ENCODE measurements around the gene ALCAM.
A peak's percentile ranks its signal among the peaks of the same experiment; 100 is the strongest.
"Not testable (repeated sequence)": the region's sequence is repeated elsewhere in the genome, so short reads cannot be mapped to it uniquely, and the experiment has no call there.

Gene ALCAM

DNA sequence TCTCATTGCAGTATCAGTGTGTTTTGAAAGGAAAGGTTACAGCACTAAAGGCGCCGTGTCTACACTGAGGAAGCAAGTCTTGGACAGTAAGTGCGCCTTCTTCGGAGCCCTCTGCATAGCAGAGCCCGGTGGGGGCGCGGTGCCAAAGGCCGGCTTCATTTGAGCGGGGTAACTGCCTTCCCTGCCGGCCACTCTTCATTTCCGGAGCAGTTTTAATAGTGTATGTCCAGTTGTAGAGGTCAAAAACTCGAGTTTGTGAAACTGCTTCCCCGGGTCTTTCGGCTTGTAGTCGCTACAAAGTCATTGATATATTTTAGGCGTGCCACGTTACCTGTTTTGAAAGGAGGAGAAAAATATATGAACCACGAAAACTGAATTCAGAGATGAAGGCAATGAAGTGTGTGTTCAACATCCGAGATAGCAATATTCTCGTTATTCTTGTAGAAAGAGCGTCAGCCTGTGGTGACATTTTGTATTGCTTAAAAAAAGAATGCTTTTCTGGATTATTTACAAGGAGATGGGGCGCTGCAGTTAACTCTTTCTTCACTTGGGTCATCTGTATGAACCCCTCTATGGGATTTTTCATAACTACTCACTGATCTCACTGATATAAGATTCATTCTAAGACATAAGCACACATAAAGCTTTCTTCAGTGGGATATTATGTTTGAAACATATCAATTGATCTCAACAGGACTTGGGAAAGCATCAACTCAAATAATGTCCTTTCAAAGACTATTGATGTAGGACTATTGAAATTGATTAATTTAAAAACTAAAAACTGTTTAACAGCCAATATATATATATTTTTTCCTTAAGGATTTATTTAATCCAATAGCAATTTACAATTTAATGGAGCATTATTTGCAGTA lies 3.0 kb downstream of the ALCAM start:
- Histone ChIP-seq H3K9me3 (ENCODE audit: control insufficient read depth, insufficient read depth, low read length) (no peaks in the 10 kb centered on the region), H3K27ac (ENCODE audit: low read depth, low read length) (peak overlapping the region; percentile 30), H3K9ac (ENCODE audit: low read depth, low read length) (peak overlapping the region; percentile 48), H3K36me3 (ENCODE audit: control insufficient read depth, insufficient read depth, low read length) (no peaks in the 10 kb centered on the region), H3K4me3 (ENCODE audit: low read depth, low read length) (peak overlapping the region; percentile 76), H3K4me1 (ENCODE audit: control insufficient read depth, insufficient read depth, low read length) (peaks cover 14% of the 10 kb centered on the region), H3K27me3 (ENCODE audit: control insufficient read depth, insufficient read depth, low read length) (peaks cover 35% of the 10 kb centered on the region)

DNA sequence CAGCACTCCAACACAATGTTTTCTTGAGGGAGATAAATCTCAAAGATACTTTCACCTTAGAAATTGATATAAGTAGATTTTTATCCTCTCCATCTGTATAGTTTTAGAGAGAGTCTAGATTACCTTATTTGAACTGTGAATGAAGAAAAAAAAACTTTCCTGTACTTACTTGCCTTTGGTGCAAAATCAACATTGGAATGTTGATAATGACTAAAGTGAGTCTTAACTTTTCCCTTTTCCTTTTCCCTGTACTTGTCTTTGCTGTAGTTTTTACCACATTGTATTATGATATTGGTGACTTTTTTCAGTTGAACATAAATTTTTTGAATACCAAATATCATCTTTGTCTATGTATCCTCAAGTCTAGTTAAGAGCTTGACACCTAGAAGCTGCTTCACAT lies 6.7 kb downstream of the ALCAM start:
- Histone ChIP-seq H3K36me3 (ENCODE audit: control insufficient read depth, insufficient read depth, low read length) (no peaks in the 10 kb centered on the region), H3K4me3 (ENCODE audit: low read depth, low read length) (no peak overlapping the region), H3K9me3 (ENCODE audit: control insufficient read depth, insufficient read depth, low read length) (no peaks in the 10 kb centered on the region), H3K4me1 (ENCODE audit: control insufficient read depth, insufficient read depth, low read length) (peaks cover 9% of the 10 kb centered on the region), H3K9ac (ENCODE audit: low read depth, low read length) (no peak overlapping the region), H3K27ac (ENCODE audit: low read depth, low read length) (no peak overlapping the region), H3K27me3 (ENCODE audit: control insufficient read depth, insufficient read depth, low read length) (peaks cover 19% of the 10 kb centered on the region)

DNA sequence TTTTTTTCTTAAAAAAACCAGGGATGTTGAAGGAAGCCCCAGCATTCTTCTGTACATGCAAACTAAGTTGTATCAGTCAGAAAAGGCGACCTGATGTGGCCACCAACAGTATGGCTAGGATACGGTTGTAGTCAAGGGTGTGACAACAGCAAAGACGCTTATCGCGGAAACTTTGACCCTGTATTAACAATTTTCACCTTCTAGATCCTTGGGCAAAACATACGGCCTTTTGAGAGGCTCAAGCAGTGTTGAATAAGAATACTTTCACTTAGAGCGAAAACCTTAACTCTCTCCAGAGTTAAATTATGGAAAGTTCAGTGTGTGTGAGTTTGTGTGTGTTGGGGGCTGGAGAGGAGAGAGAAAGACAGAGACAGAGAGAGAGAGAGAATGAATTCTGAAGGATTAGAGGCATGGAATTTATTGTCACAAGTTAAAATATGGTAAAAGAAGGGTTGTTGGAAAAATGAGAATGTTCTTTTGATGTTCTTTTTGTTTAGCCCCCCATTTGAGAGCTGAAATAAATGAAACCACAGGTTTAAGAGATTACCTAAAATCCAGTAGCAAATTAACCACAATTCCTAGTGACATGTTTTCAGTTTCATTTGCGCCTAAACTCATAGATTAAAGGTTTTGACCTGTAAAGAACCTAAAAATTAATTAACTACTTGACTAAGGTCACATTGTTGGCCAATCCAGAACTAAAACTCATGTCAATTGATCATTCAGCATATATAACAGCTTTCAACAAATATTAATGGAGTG lies 9.2 kb downstream of the ALCAM start:
- Histone ChIP-seq H3K27ac (ENCODE audit: low read depth, low read length) (no peak overlapping the region), H3K4me1 (ENCODE audit: control insufficient read depth, insufficient read depth, low read length) (peaks cover 7% of the 10 kb centered on the region), H3K36me3 (ENCODE audit: control insufficient read depth, insufficient read depth, low read length) (no peaks in the 10 kb centered on the region), H3K4me3 (ENCODE audit: low read depth, low read length) (no peak overlapping the region), H3K27me3 (ENCODE audit: control insufficient read depth, insufficient read depth, low read length) (no peaks in the 10 kb centered on the region), H3K9ac (ENCODE audit: low read depth, low read length) (no peak overlapping the region), H3K9me3 (ENCODE audit: control insufficient read depth, insufficient read depth, low read length) (no peaks in the 10 kb centered on the region)

DNA sequence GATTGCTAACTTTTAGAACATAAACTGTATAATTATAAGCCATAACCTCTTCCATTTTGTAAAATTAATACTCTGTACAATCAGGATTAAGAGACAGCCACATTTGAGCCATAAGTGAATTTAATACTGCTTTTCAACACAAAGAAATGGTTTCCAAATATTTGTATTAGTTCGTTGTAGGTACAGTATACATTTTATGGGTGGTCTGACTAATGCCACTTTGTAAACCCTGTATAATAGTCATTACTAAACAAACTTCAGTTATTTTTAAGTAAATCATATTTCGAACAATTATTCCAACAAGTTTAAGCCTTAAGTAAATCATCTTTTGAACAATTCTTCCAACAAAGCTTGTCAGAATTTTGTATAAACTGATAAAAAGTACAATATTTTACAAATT lies 11.0 kb downstream of the ALCAM start:
- Histone ChIP-seq H3K36me3 (ENCODE audit: control insufficient read depth, insufficient read depth, low read length) (no peaks in the 10 kb centered on the region), H3K4me3 (ENCODE audit: low read depth, low read length) (no peak overlapping the region), H3K27ac (ENCODE audit: low read depth, low read length) (no peak overlapping the region), H3K4me1 (ENCODE audit: control insufficient read depth, insufficient read depth, low read length) (peaks cover 3% of the 10 kb centered on the region; the same call in 1 of the 2 replicates), H3K9me3 (ENCODE audit: control insufficient read depth, insufficient read depth, low read length) (no peaks in the 10 kb centered on the region), H3K27me3 (ENCODE audit: control insufficient read depth, insufficient read depth, low read length) (no peaks in the 10 kb centered on the region), H3K9ac (ENCODE audit: low read depth, low read length) (no peak overlapping the region)

DNA sequence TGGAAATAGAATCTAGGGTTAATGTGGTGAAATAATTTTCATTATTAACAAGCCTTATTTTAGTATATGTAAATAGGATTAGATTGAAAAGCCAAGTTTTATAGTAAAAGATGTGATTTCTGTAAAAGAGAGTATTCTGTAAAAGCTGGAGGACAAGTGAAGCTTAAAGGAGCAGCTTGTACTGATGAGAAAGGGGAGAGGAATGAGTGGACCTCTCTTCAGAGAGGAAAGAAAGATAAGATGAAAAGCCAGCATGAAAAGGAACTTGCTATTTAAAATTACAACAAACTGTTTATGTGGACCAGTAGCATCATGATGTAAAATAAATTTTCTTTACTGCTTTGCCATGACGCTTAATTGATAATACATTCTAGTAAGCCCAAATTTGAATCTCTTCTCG lies 18.5 kb downstream of the ALCAM start:
- Histone ChIP-seq H3K27ac (ENCODE audit: low read depth, low read length) (no peak overlapping the region), H3K4me1 (ENCODE audit: control insufficient read depth, insufficient read depth, low read length) (no peaks in the 10 kb centered on the region), H3K9me3 (ENCODE audit: control insufficient read depth, insufficient read depth, low read length) (peaks cover 5% of the 10 kb centered on the region)

DNA sequence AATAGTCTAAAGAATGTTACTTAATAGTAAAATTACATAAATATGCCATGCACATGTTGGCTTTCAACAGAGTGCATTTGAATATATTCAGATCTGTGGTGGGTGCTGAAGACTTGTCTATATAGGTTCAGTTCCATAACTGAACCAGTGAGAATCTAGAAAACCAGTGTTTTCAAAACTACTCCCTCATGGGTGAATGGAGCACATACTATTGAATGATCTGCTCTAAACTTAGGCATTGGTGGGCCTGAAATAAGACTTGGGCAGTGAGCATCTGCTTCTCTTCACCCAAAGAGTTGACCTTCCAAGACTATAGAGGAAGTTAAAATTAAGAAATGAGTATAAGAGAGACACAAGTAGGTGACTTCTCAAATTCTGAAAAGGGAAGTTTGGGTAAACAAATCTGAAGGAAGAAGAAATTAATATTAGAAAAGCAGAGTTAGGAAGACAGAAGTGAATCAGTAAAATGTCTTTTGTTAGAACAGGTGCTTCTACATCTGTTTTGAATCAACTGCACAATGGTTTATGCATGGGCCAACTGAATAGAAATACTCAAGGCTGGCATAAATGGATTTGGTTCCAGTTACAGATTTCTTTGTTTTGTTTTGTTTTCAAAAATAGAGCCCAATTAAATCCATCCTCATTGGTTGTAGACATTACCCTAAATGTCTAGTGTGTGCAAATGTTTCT lies 19.3 kb downstream of the ALCAM start:
- no peak overlapping the region for H3K9ac ChIP-seq (ENCODE audit: low read depth, low read length)

More for the DNA sequence above, 18.5 kb downstream of the ALCAM start:
- no peaks in the 10 kb centered on the region for H3K27me3 ChIP-seq (ENCODE audit: control insufficient read depth, insufficient read depth, low read length)
- no peaks in the 10 kb centered on the region for H3K36me3 ChIP-seq (ENCODE audit: control insufficient read depth, insufficient read depth, low read length)
- no peak overlapping the region for H3K9ac ChIP-seq (ENCODE audit: low read depth, low read length)
- H3K4me3 ChIP-seq (ENCODE audit: low read depth, low read length), result no peak overlapping the region

DNA sequence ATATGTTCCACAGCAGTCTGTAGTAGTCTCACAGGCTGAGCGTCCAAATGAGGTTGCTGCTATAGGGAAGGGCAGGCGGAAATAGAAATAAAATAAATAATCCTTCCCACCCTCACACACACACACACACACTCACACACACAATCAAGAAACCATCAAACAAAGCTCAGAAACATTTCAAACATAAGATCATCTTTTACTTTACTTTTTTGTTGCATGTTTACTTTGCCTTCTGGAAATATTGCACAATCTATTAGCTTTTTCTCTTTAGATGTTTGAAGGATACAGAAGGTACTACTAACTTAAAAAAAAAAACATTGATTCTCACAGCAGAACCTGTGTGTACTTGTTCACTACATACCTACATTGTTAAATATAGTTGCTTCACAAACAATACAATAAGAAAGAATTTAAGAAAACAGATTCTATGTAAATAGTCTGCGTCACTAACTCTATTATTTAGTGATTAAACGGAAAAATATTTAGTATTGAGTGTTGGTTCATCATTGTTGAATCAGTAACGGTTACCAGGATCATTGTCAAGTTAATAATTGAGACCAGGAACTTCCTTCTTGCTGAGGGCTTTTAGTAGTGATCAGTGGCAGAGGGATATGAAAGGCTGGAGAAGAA lies 20.5 kb downstream of the ALCAM start:
- Histone ChIP-seq H3K4me3 (ENCODE audit: low read depth, low read length) (no peak overlapping the region), H3K27me3 (ENCODE audit: control insufficient read depth, insufficient read depth, low read length) (no peaks in the 10 kb centered on the region), H3K9ac (ENCODE audit: low read depth, low read length) (no peak overlapping the region), H3K27ac (ENCODE audit: low read depth, low read length) (no peak overlapping the region), H3K4me1 (ENCODE audit: control insufficient read depth, insufficient read depth, low read length) (no peaks in the 10 kb centered on the region), H3K9me3 (ENCODE audit: control insufficient read depth, insufficient read depth, low read length) (peaks cover 5% of the 10 kb centered on the region), H3K36me3 (ENCODE audit: control insufficient read depth, insufficient read depth, low read length) (no peaks in the 10 kb centered on the region)

More for the DNA sequence above, 19.3 kb downstream of the ALCAM start:
- H3K27ac ChIP-seq (ENCODE audit: low read depth, low read length), result no peak overlapping the region
- no peaks in the 10 kb centered on the region for H3K4me1 ChIP-seq (ENCODE audit: control insufficient read depth, insufficient read depth, low read length)
- no peaks in the 10 kb centered on the region for H3K27me3 ChIP-seq (ENCODE audit: control insufficient read depth, insufficient read depth, low read length)
- no peak overlapping the region for H3K4me3 ChIP-seq (ENCODE audit: low read depth, low read length)
- H3K36me3 ChIP-seq (ENCODE audit: control insufficient read depth, insufficient read depth, low read length), result no peaks in the 10 kb centered on the region
- peaks cover 5% of the 10 kb centered on the region for H3K9me3 ChIP-seq (ENCODE audit: control insufficient read depth, insufficient read depth, low read length)

DNA sequence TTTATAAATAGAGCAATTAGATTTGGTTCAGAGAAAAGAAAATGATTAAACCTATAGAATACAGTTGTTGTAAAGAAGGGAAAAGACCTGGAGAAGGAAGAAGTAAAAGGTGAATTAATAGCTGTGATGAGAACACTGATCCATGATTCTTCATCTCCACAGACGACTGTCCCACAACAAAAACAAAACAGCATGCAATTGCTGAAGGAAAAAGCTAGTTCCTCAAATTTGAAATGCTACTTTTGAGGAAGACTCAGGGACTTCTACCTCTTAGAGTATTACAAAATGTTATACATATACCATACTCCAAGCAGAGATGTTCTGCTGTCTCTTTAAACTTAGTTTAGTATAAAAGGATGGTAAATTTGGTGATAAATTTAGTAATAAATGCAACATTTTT lies 21.5 kb downstream of the ALCAM start:
- Histone ChIP-seq H3K27ac (ENCODE audit: low read depth, low read length) (no peak overlapping the region), H3K27me3 (ENCODE audit: control insufficient read depth, insufficient read depth, low read length) (no peaks in the 10 kb centered on the region), H3K4me1 (ENCODE audit: control insufficient read depth, insufficient read depth, low read length) (no peaks in the 10 kb centered on the region)

DNA sequence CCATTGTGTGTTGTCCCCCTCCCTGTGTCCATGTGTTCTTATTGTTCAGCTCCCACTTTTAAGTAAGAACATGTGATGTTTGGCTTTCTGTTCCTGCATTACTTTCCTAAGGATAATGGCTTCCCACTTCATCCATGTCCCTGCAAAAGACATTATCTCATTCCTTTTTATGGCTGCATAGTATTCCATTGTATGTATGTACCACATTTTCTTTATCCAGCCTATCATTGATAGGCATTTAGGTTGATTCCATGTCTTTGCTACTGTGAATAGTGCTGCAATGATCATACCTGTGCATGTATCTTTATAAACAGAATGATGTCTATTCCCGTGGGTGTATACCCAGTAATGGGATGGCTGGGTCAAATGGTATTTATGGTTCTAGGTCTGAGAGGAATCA lies 23.1 kb downstream of the ALCAM start:
- not testable (repeated sequence) for H3K27ac ChIP-seq (ENCODE audit: low read depth, low read length); H3K9me3 ChIP-seq (ENCODE audit: control insufficient read depth, insufficient read depth, low read length); H3K36me3 ChIP-seq (ENCODE audit: control insufficient read depth, insufficient read depth, low read length); H3K27me3 ChIP-seq (ENCODE audit: control insufficient read depth, insufficient read depth, low read length); H3K9ac ChIP-seq (ENCODE audit: low read depth, low read length); H3K4me3 ChIP-seq (ENCODE audit: low read depth, low read length)
- H3K4me1 ChIP-seq (ENCODE audit: control insufficient read depth, insufficient read depth, low read length), result peaks cover 10% of the 10 kb centered on the region

More for the DNA sequence above, 21.5 kb downstream of the ALCAM start:
- no peaks in the 10 kb centered on the region for H3K36me3 ChIP-seq (ENCODE audit: control insufficient read depth, insufficient read depth, low read length)
- H3K4me3 ChIP-seq (ENCODE audit: low read depth, low read length), result no peak overlapping the region
- H3K9ac ChIP-seq (ENCODE audit: low read depth, low read length), result no peak overlapping the region
- H3K9me3 ChIP-seq (ENCODE audit: control insufficient read depth, insufficient read depth, low read length), result peaks cover 5% of the 10 kb centered on the region

DNA sequence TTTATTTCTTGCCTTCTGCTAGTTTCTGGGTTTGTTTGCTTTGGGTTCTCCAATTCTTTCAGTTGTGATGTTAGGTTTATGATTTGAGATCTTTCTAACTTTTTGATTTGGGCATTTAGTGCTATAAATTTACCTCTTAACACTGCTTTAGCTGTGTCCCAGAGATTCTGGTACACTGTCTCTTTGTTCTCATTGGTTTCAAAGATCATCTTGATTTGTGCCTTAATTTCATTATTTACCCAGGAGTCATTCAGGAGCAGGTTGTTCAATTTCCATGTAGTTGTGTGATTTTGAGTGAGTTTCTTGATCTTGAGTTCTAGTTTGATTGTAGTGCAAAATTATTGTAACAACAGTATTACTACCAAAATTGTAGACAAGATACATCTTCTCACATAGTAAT lies 25.9 kb downstream of the ALCAM start:
- H3K27me3 ChIP-seq (ENCODE audit: control insufficient read depth, insufficient read depth, low read length); H3K27ac ChIP-seq (ENCODE audit: low read depth, low read length); H3K4me3 ChIP-seq (ENCODE audit: low read depth, low read length); H3K9me3 ChIP-seq (ENCODE audit: control insufficient read depth, insufficient read depth, low read length); H3K36me3 ChIP-seq (ENCODE audit: control insufficient read depth, insufficient read depth, low read length); H3K9ac ChIP-seq (ENCODE audit: low read depth, low read length): not testable (repeated sequence)
- peaks cover 11% of the 10 kb centered on the region for H3K4me1 ChIP-seq (ENCODE audit: control insufficient read depth, insufficient read depth, low read length)
